GM21367 (cell line): ENCODE data around the gene CEP170.

Source experiments
- ATAC-seq: cut with Tn5 transposase; IDR thresholded peaks from one replicate; pipeline ENCODE4 v1.9.1; 2021; ENCODE audit not compliant: unreplicated experiment

The CEP170 gene

GRCh38 chr1:243254927-243255790 is at the start of gene CEP170:
Gene CEP170 (minus strand): TSS chr1:243255281. CDS start chr1:243225280, 30,001 bp downstream.
- peak; percentile 41 for ATAC-seq

- no peak for ATAC-seq
Observed at GRCh38 chr1:243301059-243301458, 46.0 kb upstream of the CEP170 start.

- no peak for ATAC-seq
Observed at GRCh38 chr1:243299069-243299468, 44.0 kb upstream of the CEP170 start.

- no peak for ATAC-seq
Observed at GRCh38 chr1:243294723-243295121, 39.6 kb upstream of the CEP170 start.

- ATAC-seq = no peak
Observed at GRCh38 chr1:243293941-243294722, 39.1 kb upstream of the CEP170 start.

- no peak for ATAC-seq
Observed at GRCh38 chr1:243292117-243292516, 37.0 kb upstream of the CEP170 start.

- ATAC-seq = no peak
Observed at GRCh38 chr1:243291292-243291691, 36.2 kb upstream of the CEP170 start.

- ATAC-seq = no peak
Observed at GRCh38 chr1:243288062-243288461, 33.0 kb upstream of the CEP170 start.

GRCh38 chr1:243287652-243288051 is 32.6 kb upstream of the CEP170 start:
- peak; percentile 95 for ATAC-seq

- no peak for ATAC-seq
Observed at GRCh38 chr1:243287123-243287460, 32.0 kb upstream of the CEP170 start.

- ATAC-seq = no peak
Observed at GRCh38 chr1:243286409-243287122, 31.5 kb upstream of the CEP170 start.

- no peak for ATAC-seq
Observed at GRCh38 chr1:243281672-243282071, 26.6 kb upstream of the CEP170 start.

GRCh38 chr1:243280571-243281129 is 25.6 kb upstream of the CEP170 start:
- ATAC-seq = no peak

GRCh38 chr1:243275316-243275715 is 20.2 kb upstream of the CEP170 start:
- ATAC-seq = no peak

GRCh38 chr1:243273945-243274344 is 18.9 kb upstream of the CEP170 start:
- ATAC-seq = no peak

GRCh38 chr1:243273506-243273905 is 18.4 kb upstream of the CEP170 start:
- ATAC-seq = no peak

- no peak for ATAC-seq
Observed at GRCh38 chr1:243272401-243272800, 17.3 kb upstream of the CEP170 start.

- no peak for ATAC-seq
Observed at GRCh38 chr1:243271996-243272395, 16.9 kb upstream of the CEP170 start.

GRCh38 chr1:243270097-243270864 is 15.2 kb upstream of the CEP170 start:
- no peak for ATAC-seq

GRCh38 chr1:243269461-243269801 is 14.3 kb upstream of the CEP170 start:
- peak; percentile 70 for ATAC-seq
